K562 treated with DMSO at 1 percent for 48 hours (cell line): Measurements from ENCODE around the gene CPPED1. TPM values are rescaled to one million over a fixed set of nuclear protein-coding genes. Genes with fewer than 3 reads are reported as not detected.

Experiments
- total RNA-seq: library from RNA; unstranded; fragments of 300-600 nt; gene quantifications from 2 replicates; pipeline ENCODE4 v1.2.3, GENCODE V29; 2022; ENCODE audit warnings: low replicate concordance; ENCODE audit errors: extremely low read depth

The CPPED1 gene, protein sequence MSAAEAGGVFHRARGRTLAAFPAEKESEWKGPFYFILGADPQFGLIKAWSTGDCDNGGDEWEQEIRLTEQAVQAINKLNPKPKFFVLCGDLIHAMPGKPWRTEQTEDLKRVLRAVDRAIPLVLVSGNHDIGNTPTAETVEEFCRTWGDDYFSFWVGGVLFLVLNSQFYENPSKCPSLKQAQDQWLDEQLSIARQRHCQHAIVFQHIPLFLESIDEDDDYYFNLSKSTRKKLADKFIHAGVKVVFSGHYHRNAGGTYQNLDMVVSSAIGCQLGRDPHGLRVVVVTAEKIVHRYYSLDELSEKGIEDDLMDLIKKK
- not detected in 2 replicates for total RNA-seq

DNA sequence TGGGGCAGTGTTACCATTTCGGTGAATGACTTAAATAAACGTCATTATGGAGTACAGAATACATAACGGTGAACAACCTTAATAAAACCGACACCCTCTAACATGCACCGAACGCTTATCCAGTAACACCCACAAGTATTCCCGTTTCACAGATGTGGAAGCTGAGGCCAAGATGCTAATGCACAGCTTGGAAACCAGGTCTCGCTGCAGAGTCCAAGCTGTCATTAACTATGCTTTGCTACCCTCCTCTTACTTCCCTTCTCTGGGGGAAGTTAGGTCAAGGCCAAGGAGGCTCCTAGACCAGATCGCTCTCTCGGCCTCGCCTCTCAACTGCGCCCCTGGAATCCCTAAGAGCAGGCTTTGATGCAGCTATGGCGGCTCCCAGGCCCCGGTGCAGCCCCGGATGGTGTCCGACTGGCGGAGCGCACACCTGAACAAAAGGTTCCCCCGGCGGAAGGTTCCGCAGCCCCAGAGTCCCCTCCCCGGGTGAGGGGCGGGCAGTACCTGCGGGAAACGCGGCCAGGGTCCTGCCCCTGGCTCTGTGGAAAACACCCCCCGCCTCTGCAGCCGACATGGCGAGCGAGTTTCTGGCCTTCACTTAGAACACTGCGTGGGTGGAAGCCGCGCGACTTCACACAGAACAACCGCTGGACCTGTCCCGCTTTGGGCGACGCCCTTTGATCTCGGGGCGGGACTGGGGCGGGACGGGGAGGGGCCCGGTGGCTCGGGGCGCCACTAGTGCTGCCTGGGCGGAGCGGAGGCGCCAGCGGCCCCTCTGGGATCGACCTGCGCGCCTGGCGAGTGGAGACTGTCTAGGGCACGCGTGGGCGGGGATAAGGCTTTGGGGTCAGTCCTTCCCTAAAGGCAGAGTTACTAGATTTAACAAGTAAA is at the start of gene CPPED1:
TSS of gene CPPED1 (minus strand) at position 685 of the 891 bp plus-strand sequence. CDS start at position 574, 111 bp downstream.

Other genes starting within 250 kb of the CPPED1 start
- not detected in 2 replicates for gene SHISA9, start 97.7 kb upstream of the CPPED1 start, total RNA-seq